Endothelial cell of umbilical vein (primary cell): ENCODE results near the gene DLGAP1. TPM values are rescaled to one million over a fixed set of nuclear protein-coding genes. Genes with fewer than 3 reads are reported as not detected.

ENCODE experiments used
- BruUV-seq: library from RNA; stranded (reverse); fragments of 400-500 nt; replicated peaks from 2 replicates; lab custom pipeline; 2021; lab: Mats Ljungman, UMichigan
- CTCF ChIA-PET: fragments of 300-600, 350-600 bp; sonication (Branson Sonifier 250); formaldehyde crosslinking; loops from one replicate; lab custom pipeline; 2021; ENCODE audit warnings: antibody characterized with exemption, inconsistent platforms; lab: Charles Lee
- POLR2A ChIA-PET: fragments of 300-600, 350-600 bp; sonication (Branson Sonifier 250); formaldehyde crosslinking; loops from one replicate; lab custom pipeline; 2021; ENCODE audit warnings: antibody characterized with exemption, inconsistent platforms; lab: Charles Lee
- DNase-seq: peaks from one replicate; pipeline ENCODE4 v3.0.0-alpha.2; 2011; ENCODE audit warnings: low read depth, low spot score
- FAIRE-seq: peaks from 2 replicates; lab custom pipeline; 2011; peaks lifted over from hg19 to GRCh38; lab: Jason Lieb, UNC
- H2AFZ ChIP-seq: 2 replicates; pipeline ENCODE4 v1.6.0; 2012; ENCODE audit warnings: low read depth, low read length, control low read depth, inconsistent platforms
- H3K27ac ChIP-seq: 2 replicates; pipeline ENCODE4 v1.5.1; 2011; ENCODE audit warnings: low read depth, mild to moderate bottlenecking, control low read depth, low read length, moderate library complexity; ENCODE audit not compliant: insufficient read depth
- H3K27me3 ChIP-seq, 2 experiments: 2 replicates each; pipeline versions ENCODE4 v1.6.0 to v1.6.1; 2011; ENCODE audit warnings: low read length in 2 of 2, mixed read lengths in 1 of 2; ENCODE audit not compliant: control insufficient read depth in 2 of 2, insufficient read depth in 2 of 2
- H3K36me3 ChIP-seq, 2 experiments: 2 replicates in 1 of 2; 3 replicates in 1 of 2; pipeline ENCODE4 v1.5.1; 2011; ENCODE audit warnings: low read length in 2 of 2, mild to moderate bottlenecking in 1 of 2, moderate library complexity in 1 of 2; ENCODE audit not compliant: control insufficient read depth in 2 of 2, insufficient read depth in 2 of 2; ENCODE audit errors: extremely low read depth in 1 of 2
- H3K4me1 ChIP-seq: 3 replicates; pipeline ENCODE4 v1.5.1; 2011; ENCODE audit warnings: mild to moderate bottlenecking, low read length; ENCODE audit not compliant: control insufficient read depth, insufficient read depth; ENCODE audit errors: extremely low read depth
- H3K4me2 ChIP-seq: 2 replicates; pipeline ENCODE4 v1.6.1; 2011; ENCODE audit warnings: low read length, control low read depth, mixed read lengths; ENCODE audit not compliant: insufficient read depth
- H3K4me3 ChIP-seq, 3 experiments: fragments of 200-600 bp in 1 of 3; sonication (generic), shearing (Covaris generic) in 1 of 3; replicated peaks in 1 of 3; 2 replicates each; pipeline ENCODE4 v1.5.1; 2011 to 2016; ENCODE audit warnings: control low read depth in 3 of 3, low read length in 3 of 3, mild to moderate bottlenecking in 2 of 3, inconsistent platforms in 1 of 3, low read depth in 1 of 3, moderate library complexity in 1 of 3; ENCODE audit not compliant: insufficient read depth in 1 of 3
- H3K79me2 ChIP-seq: 2 replicates; pipeline ENCODE4 v1.6.0; 2012; ENCODE audit warnings: low read length, inconsistent platforms; ENCODE audit not compliant: control insufficient read depth, insufficient read depth
- H3K9ac ChIP-seq: replicated peaks from 2 replicates; pipeline ENCODE3; 2011; ENCODE audit warnings: low read length, control low read depth; ENCODE audit not compliant: insufficient read depth; ENCODE audit errors: extremely low read depth
- H3K9me1 ChIP-seq: replicated peaks from 3 replicates; pipeline ENCODE4 v1.6.0; 2011; ENCODE audit warnings: mild to moderate bottlenecking, low read length; ENCODE audit not compliant: control insufficient read depth, insufficient read depth; ENCODE audit errors: extremely low read depth
- H3K9me3 ChIP-seq: replicated peaks from 2 replicates; pipeline ENCODE4 v1.5.1; 2012; ENCODE audit warnings: low read length, inconsistent platforms; ENCODE audit not compliant: control insufficient read depth, insufficient read depth
- H4K20me1 ChIP-seq: replicated peaks from 2 replicates; pipeline ENCODE3; 2011; ENCODE audit warnings: mild to moderate bottlenecking, low read length; ENCODE audit not compliant: control insufficient read depth, insufficient read depth; ENCODE audit errors: extremely low read depth
- FOS ChIP-seq: IDR thresholded peaks from 2 replicates; pipeline ENCODE4 v1.6.1; 2011; ENCODE audit warnings: mild to moderate bottlenecking, low read length, moderate library complexity, borderline replicate concordance; ENCODE audit not compliant: insufficient read depth
- JUN ChIP-seq: IDR thresholded peaks from 2 replicates; pipeline ENCODE4 v1.6.1; 2011; ENCODE audit warnings: borderline replicate concordance, low read depth; ENCODE audit not compliant: insufficient read length, insufficient read depth
- MYC ChIP-seq: IDR thresholded peaks from one replicate; pipeline ENCODE4 v1.6.1; 2011; ENCODE audit warnings: mild to moderate bottlenecking, low read depth, low read length
- POLR2A ChIP-seq: IDR thresholded peaks from 2 replicates; pipeline ENCODE4 v1.6.1; 2012; ENCODE audit warnings: low read depth, mild to moderate bottlenecking, control low read depth, low read length
- POLR2AphosphoS5 ChIP-seq: IDR thresholded peaks from 2 replicates; pipeline ENCODE4 v1.6.1; 2012; ENCODE audit warnings: low read depth, mild to moderate bottlenecking, control low read depth, low read length, moderate library complexity; ENCODE audit not compliant: insufficient read depth
- dilution Hi-C: fragments of 300-500 bp; cut with MboI; formaldehyde crosslinking; loops from one replicate; pipeline ENCODE4 v1.15.0; 2019; ENCODE audit warnings: low sequenced_read_pairs; ENCODE audit not compliant: extremely low pct_ligation_motif_present
- intact Hi-C: fragments of 100-400 bp; cut with micrococcal nuclease; formaldehyde crosslinking; loops from one replicate; pipeline ENCODE4 v1.10.0; 2022
- polyA plus RNA-seq, 4 experiments: library from polyadenylated mRNA; depleted of rRNA in 3 of 4; stranded (reverse) in 3 of 4; unstranded in 1 of 4; fragments of >200 nt; gene quantifications; 2 replicates each; pipeline versions ENCODE4 v1.2.1 to v1.2.3, GENCODE V29; 2011 to 2012; ENCODE audit warnings: missing spikeins in 1 of 4
- total RNA-seq: library from RNA; stranded (reverse); gene quantifications from 2 replicates; pipeline ENCODE4 v1.2.3, GENCODE V29; 2021

Gene DLGAP1
- total and polyA plus RNA-seq, 2 donors (not counting 3 experiments of a cell fraction or from before 2014, with no cell fraction given), result 0.04 TPM; not detected in 1

DNA sequence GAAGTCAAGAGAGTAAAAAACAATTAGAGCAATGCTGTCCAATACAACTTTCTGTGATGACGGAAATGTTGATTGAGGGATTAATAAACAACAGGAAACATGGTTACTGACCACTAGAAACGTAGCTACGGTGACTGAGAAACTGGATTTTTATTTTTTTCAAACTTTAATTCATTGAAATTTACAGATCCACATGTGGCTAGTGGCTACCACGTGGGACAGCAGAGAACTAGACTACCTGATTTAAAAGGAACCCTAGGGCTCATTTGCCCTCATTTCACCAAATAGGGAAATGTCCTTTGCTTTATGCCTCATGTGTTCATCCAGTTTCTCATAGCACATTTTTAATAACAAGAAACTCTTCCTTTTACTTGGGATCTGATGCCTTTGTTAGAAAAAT is 592.1 kb downstream of the DLGAP1 start:
- H2AFZ ChIP-seq, result no peak overlapping the region
- dilution Hi-C loops, result no loop called here
- H3K4me3 ChIP-seq, result no peak overlapping the region
- H3K27me3 ChIP-seq, result no peaks in the 10 kb centered on the region
- H3K36me3 ChIP-seq, result no peaks in the 10 kb centered on the region
- H3K27ac ChIP-seq, result no peak overlapping the region
- H3K9ac ChIP-seq, result no peak overlapping the region
- FAIRE-seq (no peak), DNase-seq (no peak)
- H3K79me2 ChIP-seq, result no peaks in the 10 kb centered on the region
- no peaks in the 10 kb centered on the region for H3K9me1 ChIP-seq
- H4K20me1 ChIP-seq, result no peaks in the 10 kb centered on the region
- no peaks in the 10 kb centered on the region for H3K4me1 ChIP-seq
- BruUV-seq, result no TSS peak
- ChIA-PET POLR2A (no interaction called here), CTCF (interaction anchor here (0.9 kb wide), 1 partner anchor 92 kb away, joined by 3 read pairs; no protein-coding TSS in a partner anchor)
- H3K9me3 ChIP-seq, result no peaks in the 10 kb centered on the region
- H3K4me2 ChIP-seq, result no peak overlapping the region
- intact Hi-C loops, result no loop called here
- TF ChIP-seq JUN, result no peak
- no peak for TF ChIP-seq MYC
- TF ChIP-seq POLR2AphosphoS5, result no peak
- no peak for TF ChIP-seq POLR2A

GRCh38 chr18:3861495-3861894 is 593.6 kb downstream of the DLGAP1 start:
- no peaks in the 10 kb centered on the region for H3K79me2 ChIP-seq
- H3K4me2 ChIP-seq, result no peak overlapping the region
- FAIRE-seq (no peak), DNase-seq (no peak)
- BruUV-seq, result no TSS peak
- ChIA-PET POLR2A (no interaction called here), CTCF (no interaction called here)
- H4K20me1 ChIP-seq, result no peaks in the 10 kb centered on the region
- intact Hi-C loops, result no loop called here
- H3K9me3 ChIP-seq, result no peaks in the 10 kb centered on the region
- no peak for TF ChIP-seq POLR2A
- TF ChIP-seq POLR2AphosphoS5, result no peak
- no peak for TF ChIP-seq MYC
- no peak for TF ChIP-seq FOS
- H3K27ac ChIP-seq, result no peak overlapping the region
- no peak overlapping the region for H3K9ac ChIP-seq
- no peaks in the 10 kb centered on the region for H3K36me3 ChIP-seq
- H3K4me3 ChIP-seq, result no peak overlapping the region
- no peak overlapping the region for H2AFZ ChIP-seq
- no peaks in the 10 kb centered on the region for H3K4me1 ChIP-seq
- dilution Hi-C loops, result no loop called here
- no peaks in the 10 kb centered on the region for H3K27me3 ChIP-seq
- no peaks in the 10 kb centered on the region for H3K9me1 ChIP-seq
